IgD-negative memory B cell (primary cell): ENCODE data around the gene ROBO3. TPM values are rescaled to one million over a fixed set of nuclear protein-coding genes. Genes with fewer than 3 reads are reported as not detected.

Source experiments
- H3K27ac Mint-ChIP-seq, 3 donors: one replicate each; pipeline ENCODE4 v1.8.0; 2020 to 2022; ENCODE audit warnings: mild to moderate bottlenecking in 3 of 3, mixed read lengths in 3 of 3, moderate library complexity in 1 of 3
- H3K27me3 Mint-ChIP-seq: one replicate; pipeline ENCODE4 v1.8.0; 2021; ENCODE audit warnings: mixed read lengths
- H3K36me3 Mint-ChIP-seq: one replicate; pipeline ENCODE4 v1.8.0; 2020; ENCODE audit warnings: mild to moderate bottlenecking, mixed read lengths
- H3K4me1 Mint-ChIP-seq, 3 donors: one replicate each; pipeline ENCODE4 v1.8.0; 2020 to 2022; ENCODE audit warnings: mixed read lengths in 3 of 3, mild to moderate bottlenecking in 1 of 3
- H3K4me3 Mint-ChIP-seq, 4 donors: one replicate each; pipeline ENCODE4 v1.8.0; 2020 to 2022; ENCODE audit warnings: mild to moderate bottlenecking in 4 of 4, mixed read lengths in 4 of 4, moderate library complexity in 3 of 4
- H3K9me3 Mint-ChIP-seq, 3 donors: one replicate each; pipeline ENCODE4 v1.8.0; 2020 to 2021; ENCODE audit warnings: mixed read lengths in 3 of 3, mild to moderate bottlenecking in 1 of 3
- polyA plus RNA-seq: library from polyadenylated mRNA; unstranded; fragments of 300-500 nt; fragmentation: Illumina TruSeq; gene quantifications from one replicate; pipeline ENCODE4 v1.2.3, GENCODE V29; 2021

The ROBO3 gene
- polyA plus RNA-seq, 1 donor from 2014 or later = not detected

- peak within 1 kb of the TSS in 1 of 4 donors; percentile 23 for H3K4me3 Mint-ChIP-seq
- H3K27me3 Mint-ChIP-seq = peaks cover 25% of the 10 kb centered on the region
- H3K36me3 Mint-ChIP-seq = peaks cover 2% of the 10 kb centered on the region
- no peaks in the 10 kb centered on the region for H3K9me3 Mint-ChIP-seq
- H3K27ac Mint-ChIP-seq = no peak within 1 kb of the TSS
- peaks cover 0 to 4% (median 0%) of the 10 kb centered on the region in 3 donors for H3K4me1 Mint-ChIP-seq
Measured at GRCh38 chr11:124897674-124898262, 32.5 kb downstream of the ROBO3 start, which contains the start of gene ROBO4. ROBO4 (minus strand) TSS chr11:124897865; CDS start chr11:124897795, 70 bp downstream.

DNA sequence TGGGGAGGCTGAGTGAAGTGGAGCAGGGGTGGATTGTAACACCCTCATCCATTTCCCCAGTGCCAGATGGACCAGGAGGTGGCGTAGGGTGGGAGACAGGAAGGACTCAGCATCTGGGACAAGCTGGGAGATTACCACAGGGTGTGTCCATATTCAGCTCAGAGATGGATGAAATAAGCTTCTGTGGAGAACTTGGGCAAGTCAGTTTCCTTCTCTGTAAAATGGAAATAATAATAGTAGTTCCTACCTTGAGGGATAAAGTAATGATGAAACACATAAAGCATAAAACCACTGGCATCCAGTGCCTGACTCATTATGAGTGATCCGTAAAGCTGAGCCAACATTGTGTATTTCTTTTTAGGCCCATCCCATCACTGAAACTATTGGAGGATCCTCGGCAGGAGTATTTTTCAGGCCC is 33.0 kb downstream of the ROBO3 start:
- Mint-ChIP-seq H3K27ac (no peak overlapping the region), H3K4me3 (no peak overlapping the region), H3K9me3 (no peaks in the 10 kb centered on the region), H3K36me3 (peaks cover 2% of the 10 kb centered on the region), H3K4me1 (peaks cover 0 to 4% (median 0%) of the 10 kb centered on the region in 3 donors), H3K27me3 (peaks cover 25% of the 10 kb centered on the region)

DNA sequence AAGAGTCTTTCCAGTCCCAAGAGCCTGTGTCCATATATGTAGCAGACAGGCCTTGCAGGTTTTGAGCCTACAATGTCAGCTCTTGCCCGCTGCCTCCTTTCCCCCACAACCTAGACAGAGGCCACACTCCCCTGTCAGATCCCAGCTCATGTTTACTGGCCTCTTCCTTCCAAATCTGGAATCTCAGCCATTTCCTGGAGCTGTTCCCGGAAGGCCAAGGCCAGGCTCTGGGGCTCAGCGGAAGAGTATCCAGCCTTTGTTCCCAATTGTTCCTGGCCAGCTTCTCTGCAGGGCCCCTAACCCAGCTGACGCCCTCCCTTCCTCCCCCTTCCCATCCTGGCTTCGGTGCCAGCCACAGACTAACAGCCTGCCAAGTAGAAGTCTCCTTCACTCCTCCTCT is 33.5 kb downstream of the ROBO3 start:
- H3K36me3 Mint-ChIP-seq = peaks cover 2% of the 10 kb centered on the region
- H3K27me3 Mint-ChIP-seq = peaks cover 25% of the 10 kb centered on the region
- H3K4me1 Mint-ChIP-seq = peaks cover 0 to 4% (median 0%) of the 10 kb centered on the region in 3 donors
- H3K9me3 Mint-ChIP-seq = no peaks in the 10 kb centered on the region
- no peak overlapping the region for H3K27ac Mint-ChIP-seq
- H3K4me3 Mint-ChIP-seq = no peak overlapping the region

DNA sequence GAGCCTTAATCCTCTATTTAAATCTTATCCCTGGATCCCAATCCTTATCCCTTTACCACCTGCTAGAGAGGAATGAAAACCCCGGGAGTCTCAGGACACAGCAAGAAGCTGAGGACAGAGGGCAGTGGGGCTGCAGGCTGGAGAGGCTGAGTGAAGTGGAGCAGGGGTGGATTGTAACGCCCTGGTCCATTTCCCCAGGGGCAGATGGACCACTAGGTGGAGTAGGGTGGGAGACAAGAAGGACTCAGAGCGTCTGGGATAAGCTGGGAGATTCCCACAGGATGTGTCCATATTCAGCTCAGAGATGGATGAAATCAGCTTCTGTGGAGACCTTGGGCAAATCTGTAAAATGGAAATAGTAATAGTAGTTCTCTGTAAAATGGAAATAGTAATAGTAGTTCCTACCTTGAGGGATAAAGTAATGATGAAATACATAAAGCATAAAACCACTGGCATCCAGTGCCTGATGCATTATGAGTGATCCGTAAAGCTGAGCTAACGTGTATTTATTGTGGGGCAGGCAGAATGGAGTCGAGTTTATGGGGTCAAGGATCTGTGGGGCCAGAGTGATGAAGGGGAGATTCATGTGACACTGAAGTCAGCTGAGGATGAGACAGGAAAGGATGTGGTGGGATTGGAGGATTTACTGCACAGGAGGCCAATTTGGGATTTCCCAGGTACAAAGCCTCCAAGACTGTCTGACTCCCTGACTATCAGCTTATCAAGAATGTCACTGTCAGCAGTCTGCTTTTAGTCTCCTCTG is 34.3 kb downstream of the ROBO3 start:
- Mint-ChIP-seq H3K36me3 (peaks cover 2% of the 10 kb centered on the region), H3K27me3 (peaks cover 27% of the 10 kb centered on the region), H3K4me3 (no peak overlapping the region), H3K9me3 (no peaks in the 10 kb centered on the region), H3K4me1 (peaks cover 0 to 4% (median 0%) of the 10 kb centered on the region in 3 donors), H3K27ac (no peak overlapping the region)

DNA sequence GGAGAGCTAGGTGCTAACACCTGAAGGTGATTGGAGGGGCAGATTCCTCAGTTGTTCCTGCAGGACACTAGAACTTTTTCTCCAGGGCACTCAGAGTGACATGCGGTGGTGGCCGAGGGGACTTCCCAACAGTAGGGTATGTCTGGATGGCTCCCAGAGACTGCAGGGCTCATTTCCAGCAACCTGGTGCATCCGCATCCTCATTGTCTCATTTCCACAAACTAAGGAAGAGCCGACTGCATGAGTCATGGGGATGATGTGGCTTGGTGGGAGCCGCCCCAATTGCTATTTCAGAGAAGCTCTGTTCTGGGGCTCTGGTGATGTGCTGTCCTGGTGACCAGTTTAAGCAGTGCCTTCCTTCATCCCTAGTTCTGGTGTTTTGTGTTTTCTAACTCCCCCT is 35.2 kb downstream of the ROBO3 start:
- peaks cover 28% of the 10 kb centered on the region for H3K27me3 Mint-ChIP-seq
- peaks cover 2% of the 10 kb centered on the region for H3K36me3 Mint-ChIP-seq
- no peaks in the 10 kb centered on the region for H3K9me3 Mint-ChIP-seq
- no peak overlapping the region for H3K4me3 Mint-ChIP-seq
- no peak overlapping the region for H3K27ac Mint-ChIP-seq
- peaks cover 0 to 4% (median 0%) of the 10 kb centered on the region in 3 donors for H3K4me1 Mint-ChIP-seq

DNA sequence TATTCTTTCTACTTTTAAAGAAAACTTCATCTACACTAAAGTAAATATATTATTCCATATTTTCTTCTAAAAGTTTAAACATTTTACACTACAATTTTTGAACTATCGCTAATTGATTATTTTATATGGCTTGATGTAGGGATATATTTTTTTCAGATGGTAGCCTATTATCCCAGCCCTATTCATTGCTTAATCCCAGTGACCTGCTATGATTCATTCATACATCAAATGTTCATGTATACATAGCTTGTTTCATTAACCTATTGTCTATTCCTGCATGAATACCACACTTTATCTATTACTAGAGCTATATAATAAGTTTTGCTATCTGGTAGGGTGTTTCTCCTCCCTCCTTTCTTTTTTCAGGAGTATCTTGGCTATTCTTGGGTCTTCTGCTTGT is 37.4 kb downstream of the ROBO3 start:
- peaks cover 0 to 2% (median 0%) of the 10 kb centered on the region in 3 donors for H3K4me1 Mint-ChIP-seq
- no peaks in the 10 kb centered on the region for H3K36me3 Mint-ChIP-seq
- no peak overlapping the region for H3K4me3 Mint-ChIP-seq
- no peak overlapping the region for H3K27ac Mint-ChIP-seq
- H3K27me3 Mint-ChIP-seq = peaks cover 19% of the 10 kb centered on the region
- no peaks in the 10 kb centered on the region for H3K9me3 Mint-ChIP-seq

DNA sequence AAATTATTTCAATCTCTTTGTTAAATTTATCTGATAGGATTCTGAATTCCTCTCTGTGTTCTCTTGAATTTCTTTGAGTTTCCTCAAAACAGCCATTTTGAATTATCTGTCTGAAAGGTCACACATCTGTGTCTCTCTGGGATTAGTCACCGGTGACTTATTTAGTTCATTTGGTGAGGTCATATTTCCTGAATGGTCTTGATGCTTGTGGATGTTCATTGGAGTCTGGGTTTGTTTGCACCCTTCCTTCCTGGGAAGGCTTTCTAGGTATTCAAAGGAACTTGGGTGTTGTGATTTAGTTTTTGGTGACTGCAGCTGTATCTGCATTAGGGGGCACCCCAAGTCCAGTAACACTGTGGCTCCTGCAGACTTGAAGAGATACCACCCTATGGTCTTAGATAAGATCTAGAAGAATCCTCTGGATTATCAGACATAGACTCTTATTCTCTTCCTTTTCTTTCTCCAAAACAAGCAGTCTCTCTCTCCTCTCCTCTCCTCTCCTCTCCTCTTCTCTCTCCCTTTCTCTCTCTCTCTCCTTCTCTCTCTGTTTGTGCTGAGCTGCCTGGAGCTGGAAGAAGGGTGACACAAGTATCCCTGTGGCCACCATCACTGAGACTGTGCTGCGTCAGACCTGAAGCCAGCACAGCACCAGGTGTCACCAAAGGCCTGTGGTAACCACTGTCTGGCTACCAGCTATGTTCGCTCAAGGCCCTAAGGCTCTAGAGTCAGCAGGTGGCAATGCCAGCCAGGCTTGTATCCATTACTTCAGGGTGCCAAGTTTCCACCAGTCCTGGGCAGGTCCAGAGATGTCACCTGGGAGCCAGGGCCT is 50.5 kb downstream of the ROBO3 start:
- Mint-ChIP-seq H3K4me3 (no peak overlapping the region), H3K36me3 (no peaks in the 10 kb centered on the region), H3K27ac (no peak overlapping the region), H3K9me3 (peaks cover 4 to 7% (median 5%) of the 10 kb centered on the region in 3 donors), H3K27me3 (peaks cover 24% of the 10 kb centered on the region), H3K4me1 (peaks cover 0 to 2% (median 2%) of the 10 kb centered on the region in 3 donors)

DNA sequence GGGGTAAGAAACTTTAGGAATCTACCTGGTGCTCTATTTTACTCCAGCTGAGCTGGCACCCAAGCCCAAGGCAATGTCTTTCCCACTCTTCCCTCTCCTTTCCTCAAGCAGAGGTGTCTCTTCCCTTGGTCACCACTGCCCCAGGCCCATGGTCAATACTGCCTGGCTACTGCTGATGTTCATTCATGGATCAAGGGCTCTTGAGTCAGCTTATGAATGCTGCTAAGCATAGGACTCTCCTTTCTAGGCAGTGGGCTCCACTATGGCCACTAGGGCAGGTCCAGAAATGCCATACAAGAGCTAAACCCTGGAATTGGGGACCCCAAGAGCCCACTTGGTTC is 51.1 kb downstream of the ROBO3 start:
- no peak overlapping the region for H3K27ac Mint-ChIP-seq
- H3K9me3 Mint-ChIP-seq = peaks cover 3 to 7% (median 6%) of the 10 kb centered on the region in 3 donors
- no peak overlapping the region for H3K4me3 Mint-ChIP-seq
- H3K27me3 Mint-ChIP-seq = peaks cover 24% of the 10 kb centered on the region
- peaks cover 0 to 4% (median 2%) of the 10 kb centered on the region in 3 donors for H3K4me1 Mint-ChIP-seq
- H3K36me3 Mint-ChIP-seq = no peaks in the 10 kb centered on the region

DNA sequence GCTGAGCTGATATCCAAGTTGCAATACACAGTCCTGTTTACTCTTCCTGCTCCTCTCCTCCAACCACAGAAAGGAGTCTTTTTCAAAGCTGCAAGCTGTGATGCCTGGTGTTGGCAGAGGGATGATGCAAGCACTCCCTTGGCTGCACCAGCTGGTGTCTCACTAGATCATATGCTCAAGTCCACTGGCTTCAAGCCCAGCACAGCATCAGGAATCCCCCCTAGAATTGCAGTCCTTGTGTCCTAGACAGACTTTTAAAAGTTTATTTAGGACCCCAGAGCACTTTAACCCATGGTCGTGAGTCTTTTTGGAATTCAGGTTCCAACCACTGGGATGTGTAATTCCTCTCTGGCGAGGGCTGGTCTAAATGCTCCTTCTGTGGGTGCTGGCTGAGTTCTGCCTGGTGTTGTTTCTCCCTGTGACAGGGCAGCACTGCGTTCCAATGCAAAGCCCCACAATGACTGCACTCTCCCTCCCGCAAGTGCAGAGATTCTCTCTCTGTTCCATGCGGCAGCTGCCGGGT is 51.9 kb downstream of the ROBO3 start:
- Mint-ChIP-seq H3K27me3 (peaks cover 27% of the 10 kb centered on the region), H3K4me1 (peaks cover 0 to 4% (median 2%) of the 10 kb centered on the region in 3 donors), H3K9me3 (peaks cover 0 to 3% (median 0%) of the 10 kb centered on the region in 3 donors), H3K4me3 (peak overlapping the region in 1 of 4 donors; percentile 40), H3K36me3 (no peaks in the 10 kb centered on the region), H3K27ac (no peak overlapping the region)

- Mint-ChIP-seq H3K27ac (no peak within 1 kb of the TSS), H3K9me3 (peaks cover 0 to 2% (median 0%) of the 10 kb centered on the region in 3 donors), H3K4me1 (peaks cover 0 to 4% (median 2%) of the 10 kb centered on the region in 3 donors), H3K4me3 (peak within 1 kb of the TSS in 2 of 4 donors; percentile 13 to 14), H3K27me3 (peaks cover 33% of the 10 kb centered on the region), H3K36me3 (no peaks in the 10 kb centered on the region)
Measured at GRCh38 chr11:124918950-124919349, 53.7 kb downstream of the ROBO3 start, which contains the start of gene HEPN1. HEPN1 (plus strand) TSS chr11:124919250.

GRCh38 chr11:124919898-124920297 is 54.7 kb downstream of the ROBO3 start:
- peaks cover 0 to 4% (median 2%) of the 10 kb centered on the region in 3 donors for H3K4me1 Mint-ChIP-seq
- peaks cover 0 to 2% (median 0%) of the 10 kb centered on the region in 3 donors for H3K9me3 Mint-ChIP-seq
- peak overlapping the region in 1 of 4 donors; percentile 14 for H3K4me3 Mint-ChIP-seq
- peaks cover 33% of the 10 kb centered on the region for H3K27me3 Mint-ChIP-seq
- no peak overlapping the region for H3K27ac Mint-ChIP-seq
- H3K36me3 Mint-ChIP-seq = no peaks in the 10 kb centered on the region

DNA sequence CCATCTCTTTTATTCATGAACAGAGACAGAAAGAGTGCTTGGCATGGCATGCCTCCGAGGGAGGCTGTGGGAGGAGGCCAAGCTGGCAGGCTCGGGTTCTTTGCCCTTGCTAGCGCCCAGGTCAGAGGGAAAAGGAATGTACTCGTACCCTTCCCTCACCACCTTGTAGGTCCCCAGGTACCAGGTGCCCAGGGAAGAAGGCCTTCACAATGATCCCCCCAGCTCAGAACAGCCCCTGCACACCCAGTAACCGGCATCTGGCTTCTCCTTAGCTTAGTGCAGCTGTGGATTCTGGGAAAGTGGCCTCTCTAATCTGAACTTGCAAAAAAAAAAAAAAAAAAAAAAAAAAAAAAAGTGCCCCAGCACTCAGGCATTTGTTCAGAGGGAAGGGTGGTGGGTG is 55.1 kb downstream of the ROBO3 start:
- peak overlapping the region in 3 of 4 donors; percentile 73 to 87 (median 77) for H3K4me3 Mint-ChIP-seq
- peaks cover 0 to 2% (median 0%) of the 10 kb centered on the region in 3 donors for H3K9me3 Mint-ChIP-seq

DNA sequence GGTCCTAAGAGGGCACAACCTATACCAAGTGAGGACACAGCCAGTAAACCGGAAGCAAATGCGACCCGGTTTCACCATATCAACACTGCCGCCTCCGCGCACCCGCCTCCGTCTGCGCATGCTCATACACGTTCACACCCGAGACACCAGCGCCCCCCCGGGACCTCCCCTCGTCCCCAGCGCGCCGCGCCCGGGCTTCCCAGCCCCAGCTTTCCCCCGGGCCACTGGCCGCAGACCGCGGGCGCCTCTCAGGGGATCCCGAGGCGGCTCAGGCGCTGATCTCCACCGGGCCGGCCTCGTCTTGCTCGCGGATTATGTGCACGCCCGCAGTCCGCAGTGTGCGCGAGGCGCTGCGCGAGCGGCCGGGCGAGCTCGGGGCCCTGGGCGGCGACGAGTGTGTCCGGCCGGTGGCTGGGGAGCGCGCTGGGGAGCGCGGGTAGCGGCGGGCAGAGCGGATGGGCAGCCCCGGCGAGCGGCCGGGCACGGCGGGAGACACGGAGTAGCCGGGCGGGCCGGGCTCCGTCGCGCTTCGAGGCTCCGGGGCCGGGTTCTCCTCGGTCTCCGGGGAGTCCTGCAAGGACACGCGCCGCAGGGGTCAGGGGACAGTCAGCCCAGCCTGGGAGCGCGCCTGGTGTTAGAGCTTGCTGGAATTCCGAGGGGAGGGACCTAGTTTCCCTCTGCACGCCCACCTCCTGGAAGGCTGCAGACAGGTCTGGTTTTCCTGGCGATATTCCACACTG is 55.8 kb downstream of the ROBO3 start:
- Mint-ChIP-seq H3K27me3 (peaks cover 27% of the 10 kb centered on the region), H3K9me3 (peaks cover 0 to 2% (median 0%) of the 10 kb centered on the region in 3 donors), H3K27ac (no peak overlapping the region), H3K36me3 (no peaks in the 10 kb centered on the region), H3K4me3 (peak overlapping the region; percentile 73 to 87 (median 76)), H3K4me1 (peaks cover 0 to 4% (median 2%) of the 10 kb centered on the region in 3 donors)

More for the DNA sequence above, 55.1 kb downstream of the ROBO3 start:
- no peak overlapping the region for H3K27ac Mint-ChIP-seq
- H3K4me1 Mint-ChIP-seq = peaks cover 0 to 4% (median 2%) of the 10 kb centered on the region in 3 donors
- peaks cover 33% of the 10 kb centered on the region for H3K27me3 Mint-ChIP-seq
- no peaks in the 10 kb centered on the region for H3K36me3 Mint-ChIP-seq

DNA sequence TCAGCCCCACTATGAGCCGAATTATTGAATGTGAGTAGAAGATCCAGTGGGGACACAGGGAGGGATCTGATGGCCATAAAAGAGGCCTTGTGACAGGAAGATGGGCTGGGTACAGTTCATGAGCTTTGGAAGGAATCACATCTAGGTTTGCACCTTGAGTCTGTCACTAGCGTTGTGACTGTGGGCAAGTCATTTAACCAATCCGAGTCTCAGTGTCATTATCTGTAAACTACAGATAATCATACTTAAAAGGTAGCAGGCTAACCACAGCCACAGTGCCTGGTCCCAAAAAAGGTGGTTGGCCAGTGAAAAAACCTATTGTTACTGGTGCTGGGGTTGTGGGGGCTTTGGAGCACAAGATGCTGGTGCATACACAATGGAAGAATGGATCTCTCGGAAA is 57.6 kb downstream of the ROBO3 start:
- Mint-ChIP-seq H3K27ac (peak overlapping the region in 1 of 3 donors; percentile 64), H3K4me1 (peaks cover 0 to 4% (median 2%) of the 10 kb centered on the region in 3 donors), H3K9me3 (peaks cover 0 to 2% (median 0%) of the 10 kb centered on the region in 3 donors), H3K4me3 (no peak overlapping the region), H3K36me3 (no peaks in the 10 kb centered on the region), H3K27me3 (peaks cover 27% of the 10 kb centered on the region)
